Activated CD8-positive, alpha-beta T cell treated with anti-CD3 and anti-CD28 coated beads, Interleukin-2, amount 10 ng/mL, durations not matched to agents 7 days and 5 days (primary cell): ENCODE data around the gene SLC22A3. TPM values are rescaled to one million over a fixed set of nuclear protein-coding genes. Genes with fewer than 3 reads are reported as not detected.
"Not testable (repeated sequence)": the region's sequence is repeated elsewhere in the genome, so short reads cannot be mapped to it uniquely, and the experiment has no call there.

Experiments
- ATAC-seq: fragments of 150-1000 bp; cut with Tn5 transposase; one replicate; pipeline ENCODE4 v1.10.0; 2021; ENCODE audit warnings: moderate library complexity
- CTCF ChIA-PET: fragments of 350-600 bp; sonication (Branson Sonifier 250); formaldehyde crosslinking; loops from one replicate; lab custom pipeline; 2021; ENCODE audit warnings: antibody characterized with exemption; lab: Charles Lee
- POLR2A ChIA-PET: fragments of 350-600 bp; sonication (Branson Sonifier 250); formaldehyde crosslinking; loops from one replicate; lab custom pipeline; 2021; ENCODE audit warnings: antibody characterized with exemption; lab: Charles Lee
- DNase-seq: peaks from one replicate; pipeline ENCODE4 v3.0.0-alpha.2; 2020
- H3K27ac Mint-ChIP-seq: one replicate; pipeline ENCODE4 v1.8.0; 2021; ENCODE audit warnings: mild to moderate bottlenecking, mixed read lengths
- H3K27me3 Mint-ChIP-seq: one replicate; pipeline ENCODE4 v1.8.0; 2021; ENCODE audit warnings: low read depth, mixed read lengths
- H3K36me3 Mint-ChIP-seq: one replicate; pipeline ENCODE4 v1.8.0; 2021; ENCODE audit warnings: low read depth, mixed read lengths
- H3K4me1 Mint-ChIP-seq: one replicate; pipeline ENCODE4 v1.8.0; 2021; ENCODE audit warnings: low read depth, mixed read lengths
- H3K4me3 Mint-ChIP-seq: one replicate; pipeline ENCODE4 v1.8.0; 2021; ENCODE audit warnings: mild to moderate bottlenecking, mixed read lengths
- H3K9me3 Mint-ChIP-seq: one replicate; pipeline ENCODE4 v1.8.0; 2022; ENCODE audit warnings: mixed read lengths; ENCODE audit not compliant: insufficient read depth
- total RNA-seq, 2 experiments: library from RNA; stranded (reverse); gene quantifications; one replicate each; pipeline ENCODE4 v1.2.3, GENCODE V29; 2021

The SLC22A3 gene
- total RNA-seq, 2 experiments from 2014 or later, result not detected

DNA sequence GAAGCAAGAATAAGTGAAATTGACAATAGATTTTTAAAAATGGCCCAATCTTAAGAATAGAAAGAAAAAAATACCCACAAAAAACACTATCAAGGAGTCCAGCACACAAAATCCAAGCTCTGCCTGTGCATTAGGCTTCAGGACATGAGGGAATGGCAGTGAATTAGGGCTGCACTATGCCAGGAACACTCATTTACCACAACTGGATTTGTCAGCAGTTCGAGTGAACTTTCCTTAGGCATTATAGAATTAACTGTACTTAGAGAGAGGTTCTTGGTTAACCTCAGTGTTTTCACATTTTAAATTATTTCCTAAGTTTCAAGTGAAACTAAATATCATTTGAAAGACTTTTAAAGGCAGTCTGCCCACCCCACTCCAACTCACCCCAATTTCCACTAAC is 34.8 kb downstream of the SLC22A3 start:
- DNase-seq (no peak), ATAC-seq (no peak)
- no peak overlapping the region for H3K27ac Mint-ChIP-seq
- ChIA-PET CTCF (no interaction called here), POLR2A (no interaction called here)
- peaks cover 14% of the 10 kb centered on the region for H3K27me3 Mint-ChIP-seq
- H3K4me3 Mint-ChIP-seq, result no peak overlapping the region
- H3K4me1 Mint-ChIP-seq, result no peaks in the 10 kb centered on the region
- H3K36me3 Mint-ChIP-seq, result no peaks in the 10 kb centered on the region
- H3K9me3 Mint-ChIP-seq, result no peaks in the 10 kb centered on the region

DNA sequence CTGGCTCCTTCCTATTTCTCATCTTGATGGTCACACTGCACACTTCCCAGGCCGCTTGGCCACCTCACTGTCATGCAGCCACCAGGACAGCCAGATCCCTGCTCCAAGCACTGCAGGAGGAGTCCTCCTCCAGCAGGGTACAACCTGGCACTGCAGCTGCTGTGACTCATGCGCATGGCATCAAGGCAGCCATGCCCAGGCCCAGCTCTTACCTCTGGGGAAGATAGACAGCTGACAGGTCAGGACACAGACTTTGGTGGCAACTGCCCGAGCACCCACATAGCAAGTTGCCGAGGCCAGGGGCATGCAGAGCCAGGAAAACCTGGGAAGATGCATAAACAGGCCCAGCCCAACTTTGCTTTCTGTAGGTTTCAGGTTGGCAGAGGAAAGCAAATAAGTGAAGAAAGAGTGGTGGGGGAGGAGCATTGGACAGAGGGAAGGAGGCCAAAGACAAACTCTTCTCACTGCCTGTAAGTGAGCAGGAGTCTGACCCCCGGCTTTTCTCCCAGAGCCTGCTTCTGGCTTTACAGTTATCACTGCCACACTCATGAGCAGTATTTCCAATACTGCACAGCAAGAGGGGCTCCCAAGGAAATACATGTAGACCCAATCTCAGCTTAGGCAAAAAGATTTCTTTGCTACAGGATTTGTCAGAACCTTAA is 38.8 kb downstream of the SLC22A3 start:
- ChIA-PET POLR2A (no interaction called here), CTCF (no interaction called here)
- H3K36me3 Mint-ChIP-seq, result no peaks in the 10 kb centered on the region
- no peak for ATAC-seq
- no peaks in the 10 kb centered on the region for H3K4me1 Mint-ChIP-seq
- H3K27ac Mint-ChIP-seq, result no peak overlapping the region
- peaks cover 15% of the 10 kb centered on the region for H3K27me3 Mint-ChIP-seq
- no peak overlapping the region for H3K4me3 Mint-ChIP-seq
- no peak for DNase-seq
- H3K9me3 Mint-ChIP-seq, result no peaks in the 10 kb centered on the region

DNA sequence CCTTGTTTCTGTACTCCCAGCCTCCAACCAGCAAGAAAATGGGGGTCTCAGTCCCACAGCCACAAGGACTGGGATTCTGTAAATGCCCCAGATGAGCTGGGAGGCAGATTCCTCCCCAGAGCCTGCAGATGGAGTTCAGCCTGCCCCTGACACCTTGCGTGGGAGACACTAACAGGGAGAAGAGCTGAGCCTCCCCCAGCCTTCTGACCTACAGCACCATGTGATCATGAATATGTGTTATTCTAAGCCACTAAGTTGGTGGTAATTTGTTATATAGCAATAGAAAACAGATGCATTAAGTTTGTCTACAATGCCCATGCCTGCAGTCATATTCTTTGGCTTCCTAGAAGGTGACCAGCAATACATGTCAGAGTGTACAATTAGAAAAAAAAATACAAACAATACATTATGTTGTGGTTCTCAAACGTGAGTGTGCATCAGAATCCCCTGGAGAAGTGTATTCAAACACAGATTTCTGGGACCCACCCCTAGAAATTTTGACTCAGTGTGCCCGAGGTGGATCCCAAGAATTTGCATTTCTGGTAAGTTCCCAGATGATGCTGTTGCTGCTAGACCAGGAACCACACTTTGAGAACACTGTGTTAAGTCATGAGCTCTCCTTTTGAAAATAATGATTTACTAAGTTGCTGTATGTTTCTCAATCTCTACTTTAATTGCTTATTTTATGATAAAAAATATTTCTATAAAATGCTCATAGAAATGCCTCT is 39.9 kb downstream of the SLC22A3 start:
- no peak for ATAC-seq

DNA sequence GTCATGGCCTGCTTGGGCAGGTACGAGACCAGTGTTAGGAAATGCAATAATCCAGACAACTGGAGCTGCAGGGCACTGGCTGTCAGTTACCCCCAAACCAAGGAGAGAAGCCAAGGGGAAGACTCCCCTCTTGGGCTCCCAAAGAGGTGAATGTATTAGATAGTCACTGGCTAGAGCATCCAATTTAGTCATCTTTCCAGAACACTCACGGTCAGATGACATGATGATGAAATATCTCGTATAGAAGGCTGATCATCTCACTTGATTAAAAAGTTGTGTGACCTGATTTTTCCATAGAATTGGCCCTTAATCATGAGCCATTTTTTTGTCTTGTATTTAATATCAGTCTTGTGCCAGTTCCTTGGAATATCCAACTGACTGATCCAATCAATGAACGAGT is 40.7 kb downstream of the SLC22A3 start:
- H3K9me3 Mint-ChIP-seq, result no peaks in the 10 kb centered on the region
- H3K4me1 Mint-ChIP-seq, result no peaks in the 10 kb centered on the region
- no peak overlapping the region for H3K27ac Mint-ChIP-seq
- ChIA-PET POLR2A (no interaction called here), CTCF (no interaction called here)
- no peak for ATAC-seq
- peaks cover 19% of the 10 kb centered on the region for H3K27me3 Mint-ChIP-seq
- no peak for DNase-seq
- no peak overlapping the region for H3K4me3 Mint-ChIP-seq
- no peaks in the 10 kb centered on the region for H3K36me3 Mint-ChIP-seq

More for the DNA sequence above, 39.9 kb downstream of the SLC22A3 start:
- POLR2A ChIA-PET, result no interaction called here
- Mint-ChIP-seq H3K36me3 (no peaks in the 10 kb centered on the region), H3K4me3 (no peak overlapping the region), H3K27ac (no peak overlapping the region), H3K27me3 (peaks cover 17% of the 10 kb centered on the region), H3K4me1 (no peaks in the 10 kb centered on the region), H3K9me3 (no peaks in the 10 kb centered on the region)
- CTCF ChIA-PET, result no interaction called here
- no peak for DNase-seq

DNA sequence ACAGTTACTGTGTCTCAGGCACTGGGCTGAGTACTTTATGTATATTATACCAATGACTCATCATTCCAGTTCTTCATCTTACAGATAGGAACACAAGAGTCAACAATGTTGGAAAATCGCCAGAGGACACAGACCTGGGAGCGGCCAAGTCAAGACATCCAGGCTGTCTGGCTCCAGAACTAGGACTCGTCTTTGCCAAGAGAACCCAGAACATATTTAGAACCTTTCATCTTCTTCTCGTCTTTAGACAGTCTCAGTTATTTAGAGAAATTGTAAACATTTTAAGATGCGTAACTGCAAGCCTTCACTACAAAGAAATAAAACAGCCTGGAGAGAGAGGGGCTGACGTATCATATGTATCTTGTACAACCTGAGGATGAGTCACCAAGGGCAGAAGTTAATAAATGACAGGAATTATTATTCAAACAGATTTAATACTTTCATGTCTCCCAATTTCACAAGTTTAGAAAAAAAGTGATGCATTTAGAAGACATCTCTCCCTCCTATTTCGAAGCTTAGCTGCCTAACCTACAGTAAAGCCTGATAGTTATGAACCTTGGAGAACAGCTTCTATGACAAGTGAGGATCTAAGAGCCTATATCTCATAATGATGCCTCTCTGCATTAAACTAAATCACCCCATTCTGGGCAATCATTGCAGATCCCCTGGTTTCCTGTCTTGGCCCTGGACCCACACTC is 43.4 kb downstream of the SLC22A3 start:
- Mint-ChIP-seq H3K27me3 (peaks cover 25% of the 10 kb centered on the region), H3K9me3 (no peaks in the 10 kb centered on the region), H3K27ac (no peak overlapping the region), H3K4me3 (no peak overlapping the region), H3K36me3 (no peaks in the 10 kb centered on the region), H3K4me1 (no peaks in the 10 kb centered on the region)
- DNase-seq (no peak), ATAC-seq (no peak)
- ChIA-PET CTCF (no interaction called here), POLR2A (no interaction called here)

DNA sequence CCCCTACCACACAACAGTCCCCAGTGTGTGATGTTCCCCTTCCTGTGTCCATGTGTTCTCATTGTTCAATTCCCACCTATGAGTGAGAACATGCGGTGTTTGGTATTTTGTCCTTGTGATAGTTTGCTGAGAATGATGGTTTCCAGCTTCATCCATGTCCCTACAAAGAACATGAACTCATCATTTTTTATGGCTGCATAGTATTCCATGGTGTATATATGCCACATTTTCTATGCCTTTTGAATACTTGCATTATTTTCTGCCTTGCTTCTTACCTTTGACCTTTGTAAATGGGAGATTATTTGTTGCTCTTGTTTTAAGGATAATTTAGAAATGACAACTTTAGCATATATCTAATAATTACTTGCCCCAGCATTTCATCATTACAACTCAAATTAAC is 45.3 kb downstream of the SLC22A3 start:
- not testable (repeated sequence) for H3K36me3 Mint-ChIP-seq

DNA sequence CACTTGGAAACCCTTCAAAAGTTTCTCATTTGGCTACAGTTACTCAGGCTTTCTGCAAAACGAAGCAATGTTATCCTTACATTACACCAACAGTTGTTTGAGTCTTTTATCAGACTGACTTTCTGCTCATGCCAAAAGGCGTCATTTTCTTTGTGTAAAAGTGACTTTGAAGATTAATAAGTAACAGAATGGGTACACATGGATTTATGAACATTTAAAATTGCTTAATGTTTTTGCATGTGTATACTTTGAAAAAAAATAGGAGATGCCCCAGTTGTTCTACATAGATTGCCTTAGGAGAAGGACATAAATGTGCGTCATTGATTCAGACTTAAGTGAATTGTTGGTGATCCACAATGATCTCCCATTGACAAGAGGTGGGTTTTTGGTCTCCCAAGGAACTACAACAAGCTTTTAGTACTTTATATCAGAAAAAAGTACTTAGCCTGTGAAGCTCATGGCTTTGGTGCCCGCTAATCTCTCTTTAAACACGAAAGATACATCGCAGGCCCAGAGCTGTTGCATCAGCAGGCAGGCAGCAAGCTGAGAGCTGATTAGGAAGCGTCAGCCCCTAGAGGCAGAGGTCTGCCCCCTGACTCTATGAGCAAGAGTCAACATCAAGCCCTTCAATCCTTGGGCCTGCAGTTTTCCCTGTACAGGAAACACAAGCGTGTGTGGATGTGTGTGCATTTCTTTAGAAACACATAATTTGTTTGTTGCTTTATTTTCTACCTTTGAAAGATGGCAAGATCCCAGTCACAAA is 45.9 kb downstream of the SLC22A3 start:
- H3K9me3 Mint-ChIP-seq, result no peaks in the 10 kb centered on the region
- H3K27me3 Mint-ChIP-seq, result peaks cover 16% of the 10 kb centered on the region
- ChIA-PET CTCF (interaction anchor here (1.1 kb wide), 1 partner anchor 62 kb away, joined by 3 read pairs; no protein-coding TSS in a partner anchor), POLR2A (no interaction called here)
- peaks cover 6% of the 10 kb centered on the region for H3K4me1 Mint-ChIP-seq
- H3K4me3 Mint-ChIP-seq, result no peak overlapping the region
- ATAC-seq (no peak), DNase-seq (no peak)
- no peak overlapping the region for H3K27ac Mint-ChIP-seq
- no peaks in the 10 kb centered on the region for H3K36me3 Mint-ChIP-seq

More for the DNA sequence above, 45.3 kb downstream of the SLC22A3 start:
- POLR2A ChIA-PET, CTCF ChIA-PET, H3K9me3 Mint-ChIP-seq, H3K4me3 Mint-ChIP-seq, ATAC-seq, DNase-seq, H3K4me1 Mint-ChIP-seq, H3K27ac Mint-ChIP-seq: not testable (repeated sequence)
- peaks cover 17% of the 10 kb centered on the region for H3K27me3 Mint-ChIP-seq

DNA sequence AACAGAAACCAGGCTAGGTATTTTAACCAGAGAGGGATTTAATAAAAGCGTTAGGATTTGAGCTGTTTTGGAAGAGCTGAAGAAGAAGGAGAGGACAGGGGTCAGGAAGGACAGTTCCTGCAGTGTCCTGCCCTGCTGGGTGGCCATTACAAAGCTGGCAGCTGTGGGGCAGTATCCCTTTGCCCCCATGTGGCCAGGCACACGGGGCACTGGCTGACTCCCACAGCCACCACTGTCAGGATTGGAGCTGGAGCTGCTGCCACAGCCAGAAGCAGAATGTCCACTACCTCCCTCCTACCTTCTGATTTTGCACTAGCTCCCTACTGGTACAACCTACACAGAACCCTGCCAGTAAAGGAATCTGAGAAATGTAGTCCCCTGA is 46.5 kb downstream of the SLC22A3 start:
- Mint-ChIP-seq H3K27ac (no peak overlapping the region), H3K36me3 (no peaks in the 10 kb centered on the region), H3K27me3 (peaks cover 14% of the 10 kb centered on the region), H3K4me3 (no peak overlapping the region), H3K4me1 (peaks cover 11% of the 10 kb centered on the region), H3K9me3 (no peaks in the 10 kb centered on the region)
- ChIA-PET CTCF (interaction anchor here (1.1 kb wide), 1 partner anchor 61 kb away, joined by 3 read pairs; no protein-coding TSS in a partner anchor), POLR2A (no interaction called here)
- DNase-seq (no peak), ATAC-seq (no peak)

DNA sequence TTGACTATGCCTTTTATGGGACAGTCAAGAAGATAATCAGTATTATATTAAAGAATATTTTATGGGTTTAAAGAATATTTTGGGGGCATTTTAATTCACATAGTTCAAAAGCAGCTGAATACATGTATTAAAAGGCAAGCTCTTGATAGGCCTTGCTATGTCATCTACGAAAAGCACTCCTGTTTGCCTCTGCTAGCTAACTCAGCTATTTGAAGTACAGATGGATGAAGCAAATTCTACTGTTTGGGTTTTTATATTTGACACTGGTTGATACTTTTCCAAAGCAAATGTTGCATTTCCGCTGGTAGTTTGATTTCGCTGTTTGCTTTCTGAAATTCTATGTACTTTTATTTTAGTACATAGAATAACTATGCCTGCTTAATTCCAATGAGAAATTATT is 47.0 kb downstream of the SLC22A3 start:
- Mint-ChIP-seq H3K4me3 (no peak overlapping the region), H3K27ac (no peak overlapping the region), H3K9me3 (no peaks in the 10 kb centered on the region), H3K36me3 (no peaks in the 10 kb centered on the region), H3K27me3 (peaks cover 14% of the 10 kb centered on the region), H3K4me1 (peaks cover 14% of the 10 kb centered on the region)
- CTCF ChIA-PET, result interaction anchor here (1.1 kb wide), 1 partner anchor 60 kb away, joined by 3 read pairs; no protein-coding TSS in a partner anchor
- POLR2A ChIA-PET, result no interaction called here
- ATAC-seq, result no peak
- DNase-seq, result no peak

DNA sequence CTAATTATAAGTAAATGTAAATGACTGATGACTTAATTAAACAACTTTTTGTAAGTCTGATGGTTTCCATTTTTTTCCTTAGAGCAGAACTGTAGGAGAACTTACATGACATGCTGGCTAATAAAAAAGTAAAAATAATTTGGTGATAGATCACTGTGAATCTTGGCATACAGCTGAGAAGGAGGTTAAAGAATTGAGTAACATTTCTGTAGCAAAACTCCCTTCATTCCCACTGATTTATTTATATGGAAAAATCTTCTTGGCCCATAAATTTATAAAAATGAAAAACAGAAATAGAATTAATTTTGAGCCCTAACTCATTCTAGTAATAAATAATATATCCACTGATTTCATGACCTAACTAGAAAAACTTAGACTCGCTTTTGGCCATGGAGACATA is 48.1 kb downstream of the SLC22A3 start:
- Mint-ChIP-seq H3K9me3 (no peaks in the 10 kb centered on the region), H3K27ac (no peak overlapping the region), H3K27me3 (peaks cover 15% of the 10 kb centered on the region), H3K4me3 (no peak overlapping the region), H3K4me1 (peaks cover 19% of the 10 kb centered on the region), H3K36me3 (no peaks in the 10 kb centered on the region)
- CTCF ChIA-PET, result no interaction called here
- DNase-seq (no peak), ATAC-seq (no peak)
- POLR2A ChIA-PET, result no interaction called here

DNA sequence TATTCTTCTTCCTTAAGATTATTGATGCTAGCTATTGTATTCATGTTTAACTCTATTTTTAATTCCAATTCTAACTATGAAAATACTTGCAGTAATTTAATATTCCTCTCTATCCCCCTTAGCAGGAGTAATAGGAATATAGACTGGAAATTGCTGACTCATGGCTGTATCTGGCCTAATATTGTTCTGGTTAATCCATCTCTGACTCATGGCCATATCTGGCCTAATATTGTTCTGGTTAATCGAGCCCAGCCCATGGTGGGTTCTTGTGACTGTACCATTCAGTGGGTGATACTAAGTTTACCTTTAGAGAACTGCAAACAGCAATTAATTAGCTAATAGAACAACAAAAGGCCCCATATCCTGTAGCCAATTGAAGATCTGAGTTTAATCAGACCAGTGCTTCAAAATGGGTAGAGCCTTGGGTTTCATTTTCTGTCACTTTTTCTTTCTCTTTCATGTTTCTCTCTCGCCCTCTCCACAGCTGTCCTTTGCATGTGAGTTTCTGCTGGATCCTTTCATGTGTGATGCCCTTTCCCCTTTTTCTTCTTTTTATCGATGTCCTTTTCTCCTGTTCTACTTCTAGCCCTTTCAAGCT is 50.6 kb downstream of the SLC22A3 start:
- ATAC-seq (no peak), DNase-seq (no peak)
- Mint-ChIP-seq H3K4me1 (peaks cover 19% of the 10 kb centered on the region), H3K36me3 (no peaks in the 10 kb centered on the region), H3K9me3 (no peaks in the 10 kb centered on the region), H3K4me3 (no peak overlapping the region), H3K27me3 (peaks cover 14% of the 10 kb centered on the region), H3K27ac (peak overlapping the region; percentile 31)
- POLR2A ChIA-PET, result no interaction called here
- CTCF ChIA-PET, result no interaction called here
